ENCODE results near the gene CD53. TPM values are rescaled to one million over a fixed set of nuclear protein-coding genes. Genes with fewer than 3 reads are reported as not detected.

Gene CD53
- total and polyA plus RNA-seq, 9 of the 15 experiments (the other 6 are each of a cell fraction or from before 2014, with no cell fraction given): 63.5 to 220 (median 131) TPM

- Histone ChIP-seq H2AFZ (ENCODE audit: low read depth, low read length) (peak overlapping the region; percentile 91), H3K4me3 (peak overlapping the region; percentile 35), H3K79me2 (ENCODE audit: control insufficient read depth, insufficient read depth, low read length) (peaks cover 60% of the 10 kb centered on the region), H3K9ac (ENCODE audit: insufficient read depth in 1 of 2, low read depth in 2 of 2, low read length in 2 of 2) (peak overlapping the region in 1 of 2 experiments; percentile 48; a peak in 2 of 4 replicates), H3K27ac (ENCODE audit: extremely low read depth, low read depth, low read length) (peak overlapping the region; percentile 80), H3K4me1 (replicated peaks in 1 of 2; ENCODE audit: control insufficient read depth in 2 of 2, insufficient read depth in 2 of 2, low read length in 2 of 2) (peaks cover 11 to 64% of the 10 kb centered on the region in 2 experiments), H3K4me2 (ENCODE audit: insufficient read depth, low read length) (peak overlapping the region; percentile 83), H3K9me1 (ENCODE audit: control insufficient read depth, insufficient read depth, low read length) (no peaks in the 10 kb centered on the region), H3K27me3 (ENCODE audit: control insufficient read depth in 2 of 2, insufficient read depth in 2 of 2, low read length in 2 of 2) (no peaks in the 10 kb centered on the region), H4K20me1 (replicated peaks; ENCODE audit: control insufficient read depth, insufficient read depth, low read length) (no peaks in the 10 kb centered on the region), H3K9me3 (replicated peaks; ENCODE audit: control insufficient read depth, insufficient read depth, low read depth, low read length) (no peaks in the 10 kb centered on the region; the same call in 1 of the 2 replicates), H3K36me3 (ENCODE audit: control insufficient read depth, insufficient read depth, low read length) (peaks cover 8% of the 10 kb centered on the region; the same call in 2 of the 3 replicates)
- CTCF ChIA-PET (ENCODE audit: low intra/inter-chr PET ratio): no interaction called here
- DNase-seq (ENCODE audit: extremely low read depth in 1 of 4, low spot score in 3 of 4): peak in 1 of 4 experiments; percentile 5
- in situ Hi-C loops (cut with MboI) (no loop called here), intact Hi-C loops (cut with micrococcal nuclease) (no loop called here)
- 62% methylated on average over 4 of the region's 4 CpGs for WGBS (ENCODE audit: insufficient coverage, low coverage, missing lambda C conversion rate)
- POLR2A ChIA-PET: interaction anchor here (1.3 kb wide), 1 partner anchor 90 kb away, joined by 4 read pairs; the partner anchor contains the start of gene LRIF1
- no TSS peak for BruUV-seq (replicated peaks)
- TF ChIP-seq ELF2 (CRISPR knock-in tag; IDR thresholded peaks at IDR 0.05) (0 out of 2 replicates have a peak, but pooled peaks have one; percentile 11), PTTG1 (tag; IDR thresholded peaks at IDR 0.05; ENCODE audit: low read depth) (no peak), ZBTB11 (CRISPR knock-in tag; IDR thresholded peaks at IDR 0.05) (0 out of 6 replicates have a peak, but pooled peaks of 1 of the 3 experiments have one; percentile 9), RBBP5 (IDR thresholded peaks at IDR 0.05; ENCODE audit: borderline replicate concordance, insufficient read depth, low read length, poor library complexity, severe bottlenecking) (peak; percentile 18), RBFOX2 (IDR thresholded peaks at IDR 0.05; ENCODE audit: low read depth, low read length) (no peak), VEZF1 (CRISPR knock-in tag; IDR thresholded peaks at IDR 0.05) (0 out of 2 replicates have a peak, but pooled peaks have one; percentile 4), ZSCAN32 (CRISPR knock-in tag; IDR thresholded peaks at IDR 0.05) (0 out of 2 replicates have a peak, but pooled peaks have one; percentile 35), TBP (optimal IDR thresholded peaks at IDR 0.05; ENCODE audit: low read depth, low read length) (no peak)
- ATAC-seq: no peak
- no peak for FAIRE-seq
These were observed 908 bp downstream of the CD53 start for GRCh38 chr1:110873856-110874255.

Measured in K562 (cell line).